Stimulated activated CD4-positive, alpha-beta T cell treated with anti-CD3 and anti-CD28 coated beads, Interleukin-4, amount 100 ng/mL, for 48 hours (primary cell): ENCODE data around the gene FZD7.

ENCODE experiments used
- DNase-seq, 2 donors: peaks; one replicate each; pipeline ENCODE4 v3.0.0-alpha.2; 2020; ENCODE audit warnings: low read depth in 2 of 2

Gene FZD7

GRCh38 chr2:202037086-202037485 lies 3.4 kb downstream of the FZD7 start:
- no peak for DNase-seq

- no peak for DNase-seq
These were observed 5.0 kb downstream of the FZD7 start for GRCh38 chr2:202038471-202039277.

- no peak for DNase-seq
These were observed 5.8 kb downstream of the FZD7 start for GRCh38 chr2:202039278-202040078.

GRCh38 chr2:202040079-202040844 lies 6.6 kb downstream of the FZD7 start:
- no peak for DNase-seq

GRCh38 chr2:202042444-202042843 lies 8.8 kb downstream of the FZD7 start:
- DNase-seq: no peak

GRCh38 chr2:202043475-202043874 lies 9.8 kb downstream of the FZD7 start:
- no peak for DNase-seq

- DNase-seq: no peak
These were observed 11.1 kb downstream of the FZD7 start for GRCh38 chr2:202044777-202045176.

GRCh38 chr2:202046572-202046971 lies 12.9 kb downstream of the FZD7 start:
- no peak for DNase-seq

- DNase-seq: no peak
These were observed 15.6 kb downstream of the FZD7 start for GRCh38 chr2:202049092-202049728.

- no peak for DNase-seq
These were observed 16.2 kb downstream of the FZD7 start for GRCh38 chr2:202049840-202050239.

- no peak for DNase-seq
These were observed 17.0 kb downstream of the FZD7 start for GRCh38 chr2:202050652-202051051.

- no peak for DNase-seq
These were observed 18.0 kb downstream of the FZD7 start for GRCh38 chr2:202051499-202052161.

- no peak for DNase-seq
These were observed 18.6 kb downstream of the FZD7 start for GRCh38 chr2:202052235-202052634.

- DNase-seq: no peak
These were observed 21.0 kb downstream of the FZD7 start for GRCh38 chr2:202054679-202055078.

GRCh38 chr2:202056611-202057010 lies 23.0 kb downstream of the FZD7 start:
- DNase-seq: no peak

GRCh38 chr2:202060218-202060617 lies 26.6 kb downstream of the FZD7 start:
- no peak for DNase-seq

GRCh38 chr2:202061695-202062094 lies 28.0 kb downstream of the FZD7 start:
- DNase-seq: no peak

GRCh38 chr2:202064171-202064880 lies 30.7 kb downstream of the FZD7 start:
- DNase-seq: no peak

- DNase-seq: no peak
These were observed 31.2 kb downstream of the FZD7 start for GRCh38 chr2:202064881-202065230.

GRCh38 chr2:202065876-202066275 lies 32.2 kb downstream of the FZD7 start:
- no peak for DNase-seq

GRCh38 chr2:202066875-202067274 lies 33.2 kb downstream of the FZD7 start:
- DNase-seq: no peak
